Measurements from ENCODE around the gene PLXNA4.

Gene PLXNA4

DNA sequence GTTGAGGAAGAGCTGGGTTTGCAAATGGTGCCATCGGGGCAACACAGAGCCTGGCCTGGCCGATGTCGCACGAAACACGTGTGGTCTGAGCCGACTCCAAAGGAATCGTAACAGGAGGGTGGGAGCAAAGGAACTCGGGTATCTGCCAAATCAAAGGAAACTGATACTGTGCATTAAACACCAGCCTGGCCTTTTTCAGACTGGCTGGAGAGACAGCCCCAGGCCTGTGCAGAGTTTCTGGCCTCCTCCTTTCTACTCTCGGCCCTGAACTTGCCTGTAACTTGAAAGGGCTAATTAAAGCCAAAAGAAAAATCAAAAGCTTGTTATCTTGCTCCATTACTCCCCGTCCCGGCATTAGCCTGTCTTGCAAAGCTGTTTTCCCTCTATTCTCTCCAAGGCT is 71.4 kb downstream of the PLXNA4 start:
- Histone ChIP-seq H4K8ac (ENCODE audit: low read depth, low read length) (no peak overlapping the region), H2BK120ac (ENCODE audit: insufficient read depth, low read length, poor library complexity) (no peak overlapping the region), H3K9me3 (ENCODE audit: insufficient read depth, low read depth, low read length) (no peaks in the 10 kb centered on the region), H2AK5ac (ENCODE audit: low read length) (no peak overlapping the region), H3K4me2 (ENCODE audit: low read length) (no peak overlapping the region), H3K4me3 (ENCODE audit: low read depth, low read length) (no peak overlapping the region), H4K91ac (ENCODE audit: low read depth, low read length) (no peak overlapping the region), H3K18ac (ENCODE audit: low read length) (no peak overlapping the region), H3K79me2 (ENCODE audit: control insufficient read depth, insufficient read depth, low read length, poor library complexity) (no peaks in the 10 kb centered on the region), H3K27me3 (ENCODE audit: insufficient read depth, low read length) (no peaks in the 10 kb centered on the region), H3K23ac (ENCODE audit: low read length) (no peak overlapping the region), H3K4ac (ENCODE audit: low read depth, low read length) (no peak overlapping the region), H3K14ac (ENCODE audit: low read length) (no peak overlapping the region), H4K12ac (ENCODE audit: low read depth, low read length) (no peak overlapping the region), H2BK5ac (ENCODE audit: low read depth, low read length, poor library complexity) (no peak overlapping the region), H2BK12ac (ENCODE audit: low read length) (no peak overlapping the region), H3K9ac (ENCODE audit: low read length) (no peak overlapping the region), H3K4me1 (ENCODE audit: control insufficient read depth in 1 of 2, insufficient read depth in 2 of 2, low read length in 2 of 2) (no peaks in the 10 kb centered on the region), H2AFZ (ENCODE audit: insufficient read depth, low read length, poor library complexity) (no peak overlapping the region), H3K36me3 (ENCODE audit: control insufficient read depth in 1 of 2, insufficient read depth in 2 of 2, low read length in 2 of 2) (no peaks in the 10 kb centered on the region), H3K79me1 (ENCODE audit: low read length) (no peaks in the 10 kb centered on the region), H3K27ac (ENCODE audit: low read depth, low read length) (no peak overlapping the region)
- no peak for DNase-seq
- WGBS (ENCODE audit: extremely low coverage, insufficient coverage, insufficient read length), result no CpG with 5 or more reads among the region's 11 CpGs

DNA sequence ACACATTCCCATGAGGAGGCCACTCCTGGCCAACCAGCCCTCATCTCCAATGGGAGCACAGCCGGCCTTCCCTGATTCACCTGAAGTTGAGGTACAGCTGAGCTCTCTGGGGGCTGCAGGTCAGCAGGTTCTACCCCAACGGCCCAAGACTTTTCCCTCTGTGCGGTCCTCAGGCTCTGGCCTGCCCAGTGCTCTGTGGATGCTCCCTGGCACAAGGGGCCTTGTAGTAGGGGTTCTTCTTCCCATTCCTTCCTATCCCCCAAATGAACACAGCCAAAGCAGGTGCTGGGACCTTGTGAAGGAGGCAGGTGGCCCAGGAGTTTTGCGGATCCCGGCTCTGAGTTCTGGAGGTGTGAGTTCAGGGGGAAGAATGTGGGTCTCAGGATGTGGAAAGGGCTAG is 72.2 kb downstream of the PLXNA4 start:
- H3K4me3 ChIP-seq (ENCODE audit: low read depth, low read length), result no peak overlapping the region
- H3K27me3 ChIP-seq (ENCODE audit: insufficient read depth, low read length), result no peaks in the 10 kb centered on the region
- H4K12ac ChIP-seq (ENCODE audit: low read depth, low read length), result no peak overlapping the region
- H2AFZ ChIP-seq (ENCODE audit: insufficient read depth, low read length, poor library complexity), result no peak overlapping the region
- H3K14ac ChIP-seq (ENCODE audit: low read length), result no peak overlapping the region
- H3K18ac ChIP-seq (ENCODE audit: low read length), result no peak overlapping the region
- no peak overlapping the region for H4K8ac ChIP-seq (ENCODE audit: low read depth, low read length)
- no peaks in the 10 kb centered on the region for H3K9me3 ChIP-seq (ENCODE audit: insufficient read depth, low read depth, low read length)
- no peak overlapping the region for H2BK12ac ChIP-seq (ENCODE audit: low read length)
- no peaks in the 10 kb centered on the region for H3K79me1 ChIP-seq (ENCODE audit: low read length)
- H3K4me2 ChIP-seq (ENCODE audit: low read length), result no peak overlapping the region
- no peak overlapping the region for H2AK5ac ChIP-seq (ENCODE audit: low read length)
- H4K91ac ChIP-seq (ENCODE audit: low read depth, low read length), result no peak overlapping the region
- no peak overlapping the region for H2BK120ac ChIP-seq (ENCODE audit: insufficient read depth, low read length, poor library complexity)
- H2BK5ac ChIP-seq (ENCODE audit: low read depth, low read length, poor library complexity), result no peak overlapping the region
- no CpG with 5 or more reads among the region's 5 CpGs for WGBS (ENCODE audit: extremely low coverage, insufficient coverage, insufficient read length)
- no peak for DNase-seq
- H3K9ac ChIP-seq (ENCODE audit: low read length), result no peak overlapping the region
- H3K4me1 ChIP-seq (ENCODE audit: control insufficient read depth in 1 of 2, insufficient read depth in 2 of 2, low read length in 2 of 2), result no peaks in the 10 kb centered on the region
- no peaks in the 10 kb centered on the region for H3K79me2 ChIP-seq (ENCODE audit: control insufficient read depth, insufficient read depth, low read length, poor library complexity)
- H3K4ac ChIP-seq (ENCODE audit: low read depth, low read length), result no peak overlapping the region
- no peaks in the 10 kb centered on the region for H3K36me3 ChIP-seq (ENCODE audit: control insufficient read depth in 1 of 2, insufficient read depth in 2 of 2, low read length in 2 of 2)
- no peak overlapping the region for H3K23ac ChIP-seq (ENCODE audit: low read length)
- no peak overlapping the region for H3K27ac ChIP-seq (ENCODE audit: low read depth, low read length)

DNA sequence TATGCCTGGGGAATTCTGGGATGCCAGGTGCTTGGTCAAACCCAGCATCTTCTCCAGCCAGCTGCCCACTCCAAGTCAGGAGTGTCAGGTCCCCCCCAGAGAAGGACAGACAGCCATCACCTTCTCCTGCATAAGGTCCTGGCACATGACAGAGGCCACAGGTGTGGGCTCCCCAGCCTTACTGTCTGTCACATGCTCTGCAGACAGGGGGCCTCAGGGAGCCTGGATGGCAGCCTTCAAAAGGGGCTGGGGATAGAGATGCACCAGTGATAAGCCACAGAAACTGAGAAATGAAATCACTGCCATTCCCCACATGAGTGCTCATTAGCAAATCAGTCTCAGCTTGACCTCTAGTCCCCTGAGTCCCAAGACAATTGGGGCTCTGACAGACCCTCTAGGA is 72.9 kb downstream of the PLXNA4 start:
- Histone ChIP-seq H3K27ac (ENCODE audit: low read depth, low read length) (no peak overlapping the region), H3K4ac (ENCODE audit: low read depth, low read length) (no peak overlapping the region), H2AK5ac (ENCODE audit: low read length) (no peak overlapping the region), H2BK12ac (ENCODE audit: low read length) (no peak overlapping the region), H3K9ac (ENCODE audit: low read length) (no peak overlapping the region), H3K79me1 (ENCODE audit: low read length) (no peaks in the 10 kb centered on the region), H3K4me2 (ENCODE audit: low read length) (no peak overlapping the region), H3K4me3 (ENCODE audit: low read depth, low read length) (no peak overlapping the region), H3K4me1 (ENCODE audit: control insufficient read depth in 1 of 2, insufficient read depth in 2 of 2, low read length in 2 of 2) (no peaks in the 10 kb centered on the region), H3K27me3 (ENCODE audit: insufficient read depth, low read length) (no peaks in the 10 kb centered on the region), H3K14ac (ENCODE audit: low read length) (no peak overlapping the region), H4K8ac (ENCODE audit: low read depth, low read length) (no peak overlapping the region), H3K9me3 (ENCODE audit: insufficient read depth, low read depth, low read length) (no peaks in the 10 kb centered on the region), H2AFZ (ENCODE audit: insufficient read depth, low read length, poor library complexity) (no peak overlapping the region), H2BK5ac (ENCODE audit: low read depth, low read length, poor library complexity) (no peak overlapping the region), H3K23ac (ENCODE audit: low read length) (no peak overlapping the region), H3K36me3 (ENCODE audit: control insufficient read depth in 1 of 2, insufficient read depth in 2 of 2, low read length in 2 of 2) (no peaks in the 10 kb centered on the region), H3K18ac (ENCODE audit: low read length) (no peak overlapping the region), H4K91ac (ENCODE audit: low read depth, low read length) (no peak overlapping the region), H2BK120ac (ENCODE audit: insufficient read depth, low read length, poor library complexity) (no peak overlapping the region), H4K12ac (ENCODE audit: low read depth, low read length) (no peak overlapping the region), H3K79me2 (ENCODE audit: control insufficient read depth, insufficient read depth, low read length, poor library complexity) (no peaks in the 10 kb centered on the region)
- no peak for DNase-seq

DNA sequence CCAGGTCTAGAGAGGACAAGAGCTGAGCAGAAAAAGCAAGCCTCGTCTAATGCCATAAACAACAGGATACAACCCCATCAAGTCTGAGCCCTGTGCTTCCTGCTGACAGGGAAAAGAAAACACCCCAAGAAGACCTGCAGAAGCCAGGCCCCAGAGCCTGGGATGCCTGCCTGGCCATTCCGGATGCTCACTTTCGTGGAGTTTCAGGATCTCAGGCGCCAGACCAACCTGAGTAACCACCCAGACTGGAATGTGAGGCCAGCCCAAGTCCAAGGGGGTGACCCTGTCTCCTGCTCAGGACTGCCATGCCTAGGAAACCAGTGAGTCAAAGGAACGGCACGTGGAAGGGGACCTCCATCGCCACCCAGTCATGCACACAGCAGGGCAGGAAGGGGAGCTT is 74.3 kb downstream of the PLXNA4 start:
- no peak overlapping the region for H2AFZ ChIP-seq (ENCODE audit: insufficient read depth, low read length, poor library complexity)
- H3K9me3 ChIP-seq (ENCODE audit: insufficient read depth, low read depth, low read length), result no peaks in the 10 kb centered on the region
- H3K79me2 ChIP-seq (ENCODE audit: control insufficient read depth, insufficient read depth, low read length, poor library complexity), result no peaks in the 10 kb centered on the region
- H3K4me3 ChIP-seq (ENCODE audit: low read depth, low read length), result no peak overlapping the region
- H3K79me1 ChIP-seq (ENCODE audit: low read length), result no peaks in the 10 kb centered on the region
- no peaks in the 10 kb centered on the region for H3K36me3 ChIP-seq (ENCODE audit: control insufficient read depth in 1 of 2, insufficient read depth in 2 of 2, low read length in 2 of 2)
- no peak overlapping the region for H3K23ac ChIP-seq (ENCODE audit: low read length)
- no peak overlapping the region for H4K8ac ChIP-seq (ENCODE audit: low read depth, low read length)
- no peak overlapping the region for H3K18ac ChIP-seq (ENCODE audit: low read length)
- H2BK120ac ChIP-seq (ENCODE audit: insufficient read depth, low read length, poor library complexity), result no peak overlapping the region
- H3K27ac ChIP-seq (ENCODE audit: low read depth, low read length), result no peak overlapping the region
- no peak overlapping the region for H3K9ac ChIP-seq (ENCODE audit: low read length)
- no peak overlapping the region for H2BK12ac ChIP-seq (ENCODE audit: low read length)
- no peak overlapping the region for H3K4me2 ChIP-seq (ENCODE audit: low read length)
- no peak overlapping the region for H4K12ac ChIP-seq (ENCODE audit: low read depth, low read length)
- no CpG with 5 or more reads among the region's 7 CpGs for WGBS (ENCODE audit: extremely low coverage, insufficient coverage, insufficient read length)
- DNase-seq, result no peak
- no peak overlapping the region for H3K14ac ChIP-seq (ENCODE audit: low read length)
- H3K27me3 ChIP-seq (ENCODE audit: insufficient read depth, low read length), result no peaks in the 10 kb centered on the region
- no peak overlapping the region for H4K91ac ChIP-seq (ENCODE audit: low read depth, low read length)
- no peak overlapping the region for H3K4ac ChIP-seq (ENCODE audit: low read depth, low read length)
- H3K4me1 ChIP-seq (ENCODE audit: control insufficient read depth in 1 of 2, insufficient read depth in 2 of 2, low read length in 2 of 2), result no peaks in the 10 kb centered on the region
- H2AK5ac ChIP-seq (ENCODE audit: low read length), result no peak overlapping the region
- no peak overlapping the region for H2BK5ac ChIP-seq (ENCODE audit: low read depth, low read length, poor library complexity)

Measured in trophoblast cell (in vitro differentiated cells and primary cell).